ENCODE data around the gene GCK.
A peak's percentile ranks its signal among the peaks of the same experiment; 100 is the strongest.
"Not testable (repeated sequence)": the region's sequence is repeated elsewhere in the genome, so short reads cannot be mapped to it uniquely, and the experiment has no call there.

The GCK gene

GRCh38 chr7:44201813-44202212 lies 12.6 kb upstream of the GCK start:
- no peak for DNase-seq

- DNase-seq, result peak; percentile 96
Measured at GRCh38 chr7:44200699-44201461, 11.6 kb upstream of the GCK start, which contains the start of gene YKT6. TSS of gene YKT6 (plus strand) at chr7:44200978. CDS start at chr7:44201136, 158 bp downstream.

GRCh38 chr7:44200163-44200562 lies 10.9 kb upstream of the GCK start:
- not testable (repeated sequence) for DNase-seq

- DNase-seq, result no peak
Measured at GRCh38 chr7:44197474-44197873, 8.2 kb upstream of the GCK start.

- peak; percentile 58 for DNase-seq
Measured at GRCh38 chr7:44196450-44196872, 7.2 kb upstream of the GCK start.

GRCh38 chr7:44195889-44196288 lies 6.7 kb upstream of the GCK start:
- DNase-seq, result no peak

- DNase-seq, result no peak
Measured at GRCh38 chr7:44194562-44195145, 5.4 kb upstream of the GCK start.

GRCh38 chr7:44194069-44194468 lies 4.8 kb upstream of the GCK start:
- peak; percentile 36 for DNase-seq

- no peak for DNase-seq
Measured at GRCh38 chr7:44193011-44193802, 4.0 kb upstream of the GCK start.

- peak; percentile 22 for DNase-seq
Measured at GRCh38 chr7:44191171-44191570, 1.9 kb upstream of the GCK start.

GRCh38 chr7:44189993-44190872 lies 994 bp upstream of the GCK start:
- DNase-seq, result no peak

- DNase-seq, result no peak
Measured at GRCh38 chr7:44188480-44189225, 586 bp downstream of the GCK start.

GRCh38 chr7:44187636-44188416 lies 1.4 kb downstream of the GCK start:
- no peak for DNase-seq

- no peak for DNase-seq
Measured at GRCh38 chr7:44186736-44187135, 2.5 kb downstream of the GCK start.

- no peak for DNase-seq
Measured at GRCh38 chr7:44185729-44186128, 3.5 kb downstream of the GCK start.

GRCh38 chr7:44184873-44185446 lies 4.3 kb downstream of the GCK start:
- no peak for DNase-seq

- peak; percentile 71 for DNase-seq
Measured at GRCh38 chr7:44184206-44184872, 4.9 kb downstream of the GCK start.

GRCh38 chr7:44183386-44183785 lies 5.9 kb downstream of the GCK start:
- DNase-seq, result no peak

GRCh38 chr7:44182827-44183226 lies 6.4 kb downstream of the GCK start:
- no peak for DNase-seq

- no peak for DNase-seq
Measured at GRCh38 chr7:44180631-44181030, 8.6 kb downstream of the GCK start.
